ENCODE measurements around the gene FRMD3.
A peak's percentile ranks its signal among the peaks of the same experiment; 100 is the strongest.

GRCh38 chr9:83538172-83538889 is at the start of gene FRMD3:
- TF ChIP-seq CTCF (conservative IDR thresholded peaks at IDR 0.05 in 1 of 2, IDR thresholded peaks at IDR 0.05 in 1 of 2; ENCODE audit: low read depth in 1 of 2, low read length in 2 of 2) (peak; percentile 49 to 50), EZH2 (IDR thresholded peaks at IDR 0.05; ENCODE audit: low read length, missing control alignments) (no peak)

Measured in fibroblast of lung (primary cell).